HCT116 (cell line): ENCODE data around the gene SRPX. TPM values are rescaled to one million over a fixed set of nuclear protein-coding genes. Genes with fewer than 3 reads are reported as not detected.

Experiments
- ATAC-seq: fragments of 200-7000 bp; cut with Tn5 transposase; 2 replicates; pipeline ENCODE4 v1.9.1; 2020; ENCODE audit warnings: mild to moderate bottlenecking, moderate library complexity
- BruUV-seq: library from RNA; stranded (reverse); fragments of 400-500 nt; replicated peaks from 2 replicates; lab custom pipeline; 2021; lab: Mats Ljungman, UMichigan
- CTCF ChIA-PET: fragments of 300-600 bp; sonication (Branson Sonifier 250); formaldehyde crosslinking; loops from one replicate; lab custom pipeline; 2021; ENCODE audit warnings: antibody characterized with exemption; lab: Charles Lee
- POLR2A ChIA-PET: fragments of 300-600, 350-600 bp; sonication (Branson Sonifier 250); formaldehyde crosslinking; loops from one replicate; lab custom pipeline; 2021; ENCODE audit warnings: antibody characterized with exemption; lab: Charles Lee
- RAD21 ChIA-PET, 2 experiments: fragments of 300-600 bp; sonication (Branson Sonifier 250); formaldehyde crosslinking; loops; one replicate each; lab custom pipeline; 2023; ENCODE audit warnings: low total read pairs in 2 of 2; ENCODE audit not compliant: uncharacterized antibody in 2 of 2, unreplicated experiment in 2 of 2, low non-redundant PET in 1 of 2; lab: Charles Lee
- DNase-seq: peaks from one replicate; pipeline ENCODE4 v3.0.0-alpha.2; 2010; ENCODE audit warnings: low read depth, low spot score
- H2AFZ ChIP-seq: fragments of 200-600 bp; shearing (Covaris generic), sonication (generic); 2 replicates; pipeline ENCODE4 v1.6.1; 2017; ENCODE audit warnings: low read depth, mixed run types, mixed read lengths, antibody characterized with exemption, low read length; ENCODE audit not compliant: poor library complexity, severe bottlenecking
- H3K27ac ChIP-seq: 2 replicates; pipeline ENCODE4 v1.5.1; 2012; ENCODE audit warnings: low read depth, low read length
- H3K27me3 ChIP-seq: fragments of 200-600 bp; sonication (generic); 2 replicates; pipeline ENCODE4 v1.6.1; 2016; ENCODE audit warnings: mixed run types, low read length, mixed read lengths; ENCODE audit not compliant: insufficient read depth
- H3K36me3 ChIP-seq, 2 experiments: fragments of 200-500 bp in 1 of 2; fragments of 200-600 bp in 1 of 2; sonication (Bioruptor generic) in 1 of 2; sonication (generic) in 1 of 2; 2 replicates each; pipeline versions ENCODE4 v1.5.1 to v1.6.1; 2014 to 2016; ENCODE audit warnings: low read length in 2 of 2, inconsistent platforms in 1 of 2, mixed read lengths in 1 of 2, mixed run types in 1 of 2; ENCODE audit not compliant: insufficient read depth in 2 of 2, control insufficient read depth in 1 of 2
- H3K4me1 ChIP-seq, 2 experiments: fragments of 200-600 bp in 1 of 2; sonication (generic) in 1 of 2; 2 replicates each; pipeline versions ENCODE4 v1.5.1 to v1.6.1; 2012 to 2017; ENCODE audit warnings: low read length in 2 of 2, inconsistent platforms in 1 of 2, mild to moderate bottlenecking in 1 of 2, mixed read lengths in 1 of 2, mixed run types in 1 of 2, moderate library complexity in 1 of 2; ENCODE audit not compliant: insufficient read depth in 2 of 2, control insufficient read depth in 1 of 2
- H3K4me2 ChIP-seq: fragments of 200-600 bp; sonication (generic); 2 replicates; pipeline ENCODE4 v1.6.1; 2017; ENCODE audit warnings: mixed run types, low read length, mixed read lengths
- H3K4me3 ChIP-seq, 2 experiments: fragments of 200-600 bp in 1 of 2; sonication (generic) in 1 of 2; replicated peaks in 1 of 2; 2 replicates each; pipeline ENCODE4 v1.5.1; 2011 to 2016; ENCODE audit warnings: low read length in 2 of 2, control low read depth in 1 of 2, low read depth in 1 of 2, mild to moderate bottlenecking in 1 of 2, mixed read lengths in 1 of 2, mixed run types in 1 of 2
- H3K79me2 ChIP-seq: fragments of 200-600 bp; sonication (generic); 2 replicates; pipeline ENCODE4 v1.6.1; 2017; ENCODE audit warnings: mild to moderate bottlenecking, mixed run types, low read length, moderate library complexity, mixed read lengths; ENCODE audit not compliant: insufficient read depth
- H3K9ac ChIP-seq: fragments of 200-600 bp; sonication (generic); 2 replicates; pipeline ENCODE4 v1.6.1; 2016; ENCODE audit warnings: low read length, mixed read lengths
- H3K9me2 ChIP-seq: fragments of 200-600 bp; sonication (generic), shearing (Covaris generic); 2 replicates; pipeline ENCODE4 v1.6.1; 2017; ENCODE audit warnings: mixed run types, mild to moderate bottlenecking, moderate library complexity; ENCODE audit not compliant: insufficient read depth
- H3K9me3 ChIP-seq, 2 experiments: fragments of 200-500 bp in 1 of 2; fragments of 200-600 bp in 1 of 2; sonication (Bioruptor generic) in 1 of 2; sonication (generic) in 1 of 2; 2 replicates each; pipeline ENCODE4 v1.6.1; 2014 to 2017; ENCODE audit warnings: low read length in 2 of 2, mixed read lengths in 2 of 2, inconsistent platforms in 1 of 2, low read depth in 1 of 2, mild to moderate bottlenecking in 1 of 2, mixed run types in 1 of 2, moderate library complexity in 1 of 2; ENCODE audit not compliant: control insufficient read depth in 1 of 2, insufficient read depth in 1 of 2
- H4K20me1 ChIP-seq: fragments of 200-600 bp; sonication (generic), shearing (Covaris generic); 2 replicates; pipeline ENCODE4 v1.6.1; 2017; ENCODE audit warnings: mixed run types, mild to moderate bottlenecking, moderate library complexity; ENCODE audit not compliant: insufficient read depth
- ATF3 ChIP-seq: IDR thresholded peaks from 2 replicates; pipeline ENCODE4 v1.6.1; 2012
- CBX3 ChIP-seq: IDR thresholded peaks from 2 replicates; pipeline ENCODE4 v1.6.1; 2012; ENCODE audit warnings: low read depth
- CTCF ChIP-seq, 3 experiments: fragments of 200-600 bp in 1 of 3; sonication (generic) in 1 of 3; IDR thresholded peaks in 2 of 3; conservative IDR thresholded peaks in 1 of 3; 2 replicates each; pipeline ENCODE4 v1.5.1; 2012 to 2017; ENCODE audit warnings: low read depth in 2 of 3, low read length in 2 of 3, antibody characterized with exemption in 1 of 3, borderline replicate concordance in 1 of 3, control low read depth in 1 of 3, mild to moderate bottlenecking in 1 of 3, mixed read lengths in 1 of 3, mixed run types in 1 of 3, moderate library complexity in 1 of 3; ENCODE audit not compliant: insufficient read depth in 1 of 3
- EZH2phosphoT487 ChIP-seq: fragments of 200-600 bp; IDR thresholded peaks from 2 replicates; pipeline ENCODE4 v1.6.1; 2018; ENCODE audit warnings: antibody characterized with exemption, borderline replicate concordance
- SIN3A ChIP-seq: IDR thresholded peaks from 2 replicates; pipeline ENCODE4 v1.6.1; 2012; ENCODE audit warnings: low read depth
- ZFX ChIP-seq: fragments of 450-650 bp; IDR thresholded peaks from 2 replicates; pipeline ENCODE4 v1.6.1; 2017
- intact Hi-C: fragments of 100-400 bp; cut with micrococcal nuclease; formaldehyde crosslinking; loops from 2 replicates; pipeline ENCODE4 v1.10.0; 2022
- total RNA-seq: library from RNA; stranded (reverse); gene quantifications from one replicate; pipeline ENCODE4 v1.2.1, GENCODE V29; 2021; ENCODE audit not compliant: unreplicated experiment

Gene SRPX
- total RNA-seq, 1 experiment from 2014 or later: 18.2 TPM

- no peak for TF ChIP-seq ZFX
- TF ChIP-seq, all 23 proteins: peak for 0
Measured at GRCh38 chrX:38150993-38151392, 69.7 kb downstream of the SRPX start (continued).

DNA sequence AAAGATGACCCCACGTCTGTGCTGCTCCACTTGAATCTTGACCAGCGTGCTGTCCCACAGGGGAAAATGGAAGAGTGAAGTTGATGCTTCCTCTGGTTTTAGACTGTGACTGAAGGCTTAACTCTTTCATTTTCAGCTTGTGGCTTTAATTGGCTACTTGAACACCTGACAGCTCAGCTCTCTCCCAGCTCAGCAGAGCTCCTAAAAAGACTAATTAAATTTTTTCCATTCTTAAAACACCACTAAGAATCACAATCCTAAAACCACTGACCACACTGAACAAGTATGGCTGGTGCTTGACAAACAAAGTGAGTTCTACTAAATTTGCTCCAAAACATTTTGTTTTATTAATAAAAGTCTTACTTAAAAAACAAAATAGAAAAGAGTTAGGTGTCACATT lies 71.7 kb downstream of the SRPX start:
- H3K27me3 ChIP-seq: no peaks in the 10 kb centered on the region
- DNase-seq: no peak

DNA sequence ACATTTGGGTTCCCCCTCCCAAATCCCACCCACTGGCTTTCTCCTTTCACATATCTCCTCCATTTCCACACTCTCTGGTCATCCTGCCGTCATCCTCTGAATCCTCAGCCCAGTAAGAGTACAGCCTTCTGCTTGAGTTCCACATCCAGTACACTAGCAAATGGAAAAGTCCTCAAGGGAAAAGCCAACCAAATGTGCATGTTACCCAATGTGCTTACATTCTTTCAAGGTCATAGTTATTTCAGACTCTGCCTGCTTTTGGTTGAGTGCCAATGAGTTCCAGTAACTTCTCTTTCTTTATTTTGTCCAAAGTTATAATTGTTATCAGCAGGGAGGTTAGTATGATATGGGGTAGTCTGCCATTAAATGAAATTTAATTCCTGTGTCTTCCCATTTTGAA lies 78.1 kb downstream of the SRPX start:
- Histone ChIP-seq H3K9ac (no peak overlapping the region), H3K79me2 (no peaks in the 10 kb centered on the region), H4K20me1 (no peaks in the 10 kb centered on the region), H3K4me1 (no peaks in the 10 kb centered on the region), H3K9me3 (no peaks in the 10 kb centered on the region), H2AFZ (no peak overlapping the region), H3K4me3 (no peak overlapping the region), H3K36me3 (no peaks in the 10 kb centered on the region), H3K9me2 (no peaks in the 10 kb centered on the region), H3K27ac (no peak overlapping the region), H3K27me3 (no peaks in the 10 kb centered on the region), H3K4me2 (no peak overlapping the region)
- ChIA-PET RAD21 (no interaction called here), CTCF (no interaction called here), POLR2A (no interaction called here)
- DNase-seq (no peak), ATAC-seq (no peak)
- no TSS peak for BruUV-seq
- intact Hi-C loops: no loop called here
- no peak for TF ChIP-seq ZFX
- TF ChIP-seq CTCF (IDR thresholded peaks at IDR 0.05 in 2 of 3, conservative IDR thresholded peaks at IDR 0.05 in 1 of 3; ENCODE audit: borderline replicate concordance in 1 of 3, insufficient read depth in 1 of 3, low read depth in 2 of 3, low read length in 2 of 3): no peak
- TF ChIP-seq EZH2phosphoT487: no peak
- no peak for TF ChIP-seq ATF3
- TF ChIP-seq SIN3A: no peak

More for the DNA sequence above, 71.7 kb downstream of the SRPX start:
- Histone ChIP-seq H3K27ac (no peak overlapping the region), H3K4me3 (no peak overlapping the region), H2AFZ (no peak overlapping the region), H3K9ac (no peak overlapping the region), H4K20me1 (no peaks in the 10 kb centered on the region), H3K9me3 (no peaks in the 10 kb centered on the region), H3K36me3 (no peaks in the 10 kb centered on the region), H3K4me1 (no peaks in the 10 kb centered on the region), H3K9me2 (no peaks in the 10 kb centered on the region)
- no peak for ATAC-seq
- POLR2A ChIA-PET: no interaction called here
- intact Hi-C loops: no loop called here
- CTCF ChIA-PET: no interaction called here
- TF ChIP-seq CBX3: no peak
- TF ChIP-seq, all 23 proteins: peak for 0
- Histone ChIP-seq H3K79me2 (no peaks in the 10 kb centered on the region), H3K4me2 (no peak overlapping the region)
- no TSS peak for BruUV-seq
- RAD21 ChIA-PET: no interaction called here
